Lower leg skin (tissue), 3 donors: ENCODE data around the gene GNG2.

ENCODE experiments used
- CTCF ChIP-seq, 3 donors: fragments of 450-650 bp; IDR thresholded peaks; one replicate each; pipeline ENCODE4 v1.5.1; 2016; ENCODE audit warnings: antibody characterized with exemption in 3 of 3, mild to moderate bottlenecking in 3 of 3, moderate library complexity in 2 of 3
- POLR2A ChIP-seq, 2 donors: fragments of 450-650 bp; IDR thresholded peaks; one replicate each; pipeline ENCODE4 v1.6.1; 2016 to 2017; ENCODE audit warnings: antibody characterized with exemption in 2 of 2, mild to moderate bottlenecking in 1 of 2, moderate library complexity in 1 of 2

GRCh38 chr14:52018970-52019369, 158.6 kb downstream of the GNG2 start:
- TF ChIP-seq POLR2A (IDR thresholded peaks at IDR 0.05), result no peak
- no peak for TF ChIP-seq CTCF (IDR thresholded peaks at IDR 0.05)
